Measurements from ENCODE around the gene AIRE.

Gene AIRE

GRCh38 chr21:44324854-44325107 lies 39.1 kb downstream of the AIRE start:
- no peak for DNase-seq (ENCODE audit: low spot score)

- DNase-seq (ENCODE audit: low spot score) = no peak
Observed at GRCh38 chr21:44325386-44326271, 40.0 kb downstream of the AIRE start.

- DNase-seq (ENCODE audit: low spot score) = no peak
Observed at GRCh38 chr21:44326272-44326647, 40.6 kb downstream of the AIRE start.

- DNase-seq (ENCODE audit: low spot score) = no peak
Observed at GRCh38 chr21:44326716-44327602, 41.3 kb downstream of the AIRE start.

- no peak for DNase-seq (ENCODE audit: low spot score)
Observed at GRCh38 chr21:44327603-44327974, 41.9 kb downstream of the AIRE start.

GRCh38 chr21:44328242-44328895 lies 42.7 kb downstream of the AIRE start:
- no peak for DNase-seq (ENCODE audit: low spot score)

- no peak for DNase-seq (ENCODE audit: low spot score)
Observed at GRCh38 chr21:44329086-44329889, 43.6 kb downstream of the AIRE start.

- DNase-seq (ENCODE audit: low spot score) = no peak
Observed at GRCh38 chr21:44329971-44330681, 44.5 kb downstream of the AIRE start.

GRCh38 chr21:44330698-44331097 lies 45.0 kb downstream of the AIRE start:
- no peak for DNase-seq (ENCODE audit: low spot score)

- DNase-seq (ENCODE audit: low spot score) = no peak
Observed at GRCh38 chr21:44331209-44331608, 45.5 kb downstream of the AIRE start.

- DNase-seq (ENCODE audit: low spot score) = no peak
Observed at GRCh38 chr21:44331650-44332307, 46.1 kb downstream of the AIRE start.

- DNase-seq (ENCODE audit: low spot score) = no peak
Observed at GRCh38 chr21:44332383-44332782, 46.7 kb downstream of the AIRE start.

- no peak for DNase-seq (ENCODE audit: low spot score)
Observed at GRCh38 chr21:44332965-44333364, 47.3 kb downstream of the AIRE start.

GRCh38 chr21:44333509-44334328 lies 48.0 kb downstream of the AIRE start:
- DNase-seq (ENCODE audit: low spot score) = no peak

- peak; percentile 23 for DNase-seq (ENCODE audit: low spot score)
Observed at GRCh38 chr21:44334329-44335030, 48.8 kb downstream of the AIRE start.

- no peak for DNase-seq (ENCODE audit: low spot score)
Observed at GRCh38 chr21:44335266-44336059, 49.8 kb downstream of the AIRE start.

- no peak for DNase-seq (ENCODE audit: low spot score)
Observed at GRCh38 chr21:44337449-44337848, 51.8 kb downstream of the AIRE start.

Measured in SW480 (cell line).